HG02973 (cell line): ENCODE results near the gene PKHD1.

Experiments
- ATAC-seq: cut with Tn5 transposase; IDR thresholded peaks from one replicate; pipeline ENCODE4 v1.9.1; 2021; ENCODE audit warnings: moderate library complexity; ENCODE audit not compliant: unreplicated experiment

PKHD1 gene

GRCh38 chr6:52087498-52087999 lies at the start of gene PKHD1:
PKHD1 (minus strand) TSS chr6:52087613; CDS start chr6:52084933, 2,680 bp downstream.
- no peak for ATAC-seq

- ATAC-seq = no peak
Observed at GRCh38 chr6:52136934-52137467, 49.6 kb upstream of the PKHD1 start.

GRCh38 chr6:52136055-52136454 lies 48.6 kb upstream of the PKHD1 start:
- no peak for ATAC-seq

- ATAC-seq = no peak
Observed at GRCh38 chr6:52135217-52135616, 47.8 kb upstream of the PKHD1 start.

- no peak for ATAC-seq
Observed at GRCh38 chr6:52134011-52134410, 46.6 kb upstream of the PKHD1 start.

GRCh38 chr6:52133324-52133723 lies 45.9 kb upstream of the PKHD1 start:
- no peak for ATAC-seq

GRCh38 chr6:52132292-52132691 lies 44.9 kb upstream of the PKHD1 start:
- no peak for ATAC-seq

GRCh38 chr6:52130440-52130839 lies 43.0 kb upstream of the PKHD1 start:
- no peak for ATAC-seq

GRCh38 chr6:52127957-52128356 lies 40.5 kb upstream of the PKHD1 start:
- ATAC-seq = no peak

- no peak for ATAC-seq
Observed at GRCh38 chr6:52126231-52126630, 38.8 kb upstream of the PKHD1 start.

GRCh38 chr6:52125572-52125971 lies 38.2 kb upstream of the PKHD1 start:
- ATAC-seq = no peak

- ATAC-seq = no peak
Observed at GRCh38 chr6:52125139-52125538, 37.7 kb upstream of the PKHD1 start.

- ATAC-seq = no peak
Observed at GRCh38 chr6:52124126-52125121, 37.0 kb upstream of the PKHD1 start.

GRCh38 chr6:52123251-52123650 lies 35.8 kb upstream of the PKHD1 start:
- no peak for ATAC-seq

GRCh38 chr6:52117352-52117751 lies 29.9 kb upstream of the PKHD1 start:
- no peak for ATAC-seq

GRCh38 chr6:52116605-52116948 lies 29.2 kb upstream of the PKHD1 start:
- ATAC-seq = no peak

GRCh38 chr6:52115891-52116604 lies 28.6 kb upstream of the PKHD1 start:
- ATAC-seq = no peak

- ATAC-seq = no peak
Observed at GRCh38 chr6:52115145-52115741, 27.8 kb upstream of the PKHD1 start.

GRCh38 chr6:52109171-52109571 lies 21.8 kb upstream of the PKHD1 start:
- ATAC-seq = no peak

- no peak for ATAC-seq
Observed at GRCh38 chr6:52108128-52108527, 20.7 kb upstream of the PKHD1 start.

- ATAC-seq = no peak
Observed at GRCh38 chr6:52106994-52107393, 19.6 kb upstream of the PKHD1 start.
